ENCODE measurements around the gene HSF4.

DNA sequence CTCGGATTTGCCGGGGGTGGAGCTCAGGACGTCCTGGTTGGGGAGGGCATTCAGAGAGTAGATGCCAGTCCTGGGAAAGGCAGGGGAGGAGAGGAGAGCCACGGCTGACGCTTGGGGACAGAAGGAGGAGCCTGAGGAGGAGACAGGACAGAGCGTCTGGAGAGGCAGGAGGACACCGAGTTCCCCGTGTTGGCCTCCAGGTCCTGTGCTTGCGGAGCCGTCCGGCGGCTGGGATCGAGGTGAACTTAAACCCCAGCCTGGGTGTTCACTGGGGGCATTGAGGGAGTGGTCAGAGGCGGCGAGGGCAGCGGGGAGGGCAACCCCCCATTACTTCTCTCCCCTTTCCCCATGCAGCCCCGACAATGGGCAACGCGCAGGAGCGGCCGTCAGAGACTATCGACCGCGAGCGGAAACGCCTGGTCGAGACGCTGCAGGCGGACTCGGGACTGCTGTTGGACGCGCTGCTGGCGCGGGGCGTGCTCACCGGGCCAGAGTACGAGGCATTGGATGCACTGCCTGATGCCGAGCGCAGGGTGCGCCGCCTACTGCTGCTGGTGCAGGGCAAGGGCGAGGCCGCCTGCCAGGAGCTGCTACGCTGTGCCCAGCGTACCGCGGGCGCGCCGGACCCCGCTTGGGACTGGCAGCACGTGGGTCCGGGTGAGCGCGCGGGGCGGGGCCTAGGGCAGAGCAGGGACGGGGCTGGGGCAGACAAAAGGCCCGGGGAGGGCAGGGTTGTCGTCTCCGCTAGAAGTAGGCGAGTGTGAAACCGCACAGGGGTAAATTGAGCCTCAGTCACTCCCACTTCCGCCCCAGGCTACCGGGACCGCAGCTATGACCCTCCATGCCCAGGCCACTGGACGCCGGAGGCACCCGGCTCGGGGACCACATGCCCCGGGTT lies 9.5 kb downstream of the HSF4 start:
- TF ChIP-seq, protein P1, sequence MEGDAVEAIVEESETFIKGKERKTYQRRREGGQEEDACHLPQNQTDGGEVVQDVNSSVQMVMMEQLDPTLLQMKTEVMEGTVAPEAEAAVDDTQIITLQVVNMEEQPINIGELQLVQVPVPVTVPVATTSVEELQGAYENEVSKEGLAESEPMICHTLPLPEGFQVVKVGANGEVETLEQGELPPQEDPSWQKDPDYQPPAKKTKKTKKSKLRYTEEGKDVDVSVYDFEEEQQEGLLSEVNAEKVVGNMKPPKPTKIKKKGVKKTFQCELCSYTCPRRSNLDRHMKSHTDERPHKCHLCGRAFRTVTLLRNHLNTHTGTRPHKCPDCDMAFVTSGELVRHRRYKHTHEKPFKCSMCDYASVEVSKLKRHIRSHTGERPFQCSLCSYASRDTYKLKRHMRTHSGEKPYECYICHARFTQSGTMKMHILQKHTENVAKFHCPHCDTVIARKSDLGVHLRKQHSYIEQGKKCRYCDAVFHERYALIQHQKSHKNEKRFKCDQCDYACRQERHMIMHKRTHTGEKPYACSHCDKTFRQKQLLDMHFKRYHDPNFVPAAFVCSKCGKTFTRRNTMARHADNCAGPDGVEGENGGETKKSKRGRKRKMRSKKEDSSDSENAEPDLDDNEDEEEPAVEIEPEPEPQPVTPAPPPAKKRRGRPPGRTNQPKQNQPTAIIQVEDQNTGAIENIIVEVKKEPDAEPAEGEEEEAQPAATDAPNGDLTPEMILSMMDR (IDR thresholded peaks at IDR 0.05; ENCODE audit: insufficient read depth, low read length, poor library complexity, severe bottlenecking), result no peak
- TF ChIP-seq EZH2phosphoT487 (conservative IDR thresholded peaks at IDR 0.05; ENCODE audit: low read length), result no peak

All from SU-DHL-6 (cell line).